HEK293 (cell line): ENCODE measurements around the gene ARFIP2.

ENCODE experiments used
- CTCF ChIA-PET: fragments of 350-600 bp; formaldehyde crosslinking; extraction: SDS; loops from one replicate; lab custom pipeline; 2021; ENCODE audit warnings: antibody characterized with exemption; lab: Yijun Ruan, JAX
- POLR2A ChIA-PET: fragments of 300-600 bp; formaldehyde crosslinking; extraction: SDS; loops from one replicate; lab custom pipeline; 2020; ENCODE audit warnings: antibody characterized with exemption, inconsistent platforms; lab: Yijun Ruan, JAX
- H3K27ac ChIP-seq: fragments of 200-500 bp; sonication (Bioruptor generic); 2 replicates; pipeline ENCODE4 v1.5.1; 2014; ENCODE audit warnings: low read depth, low read length, control low read depth, inconsistent platforms; ENCODE audit errors: extremely low read depth
- H3K36me3 ChIP-seq, 2 experiments: fragments of 200-500 bp in 1 of 2; sonication (Bioruptor generic) in 1 of 2; 1 replicate in 1 of 2; 2 replicates in 1 of 2; pipeline ENCODE4 v1.5.1; 2014 to 2017; ENCODE audit warnings: inconsistent platforms in 2 of 2, low read length in 2 of 2; ENCODE audit not compliant: control insufficient read depth in 2 of 2, insufficient read depth in 1 of 2
- H3K4me1 ChIP-seq: fragments of 200-500 bp; sonication (Bioruptor generic); 2 replicates; pipeline ENCODE4 v1.5.1; 2014; ENCODE audit warnings: mild to moderate bottlenecking, low read length, inconsistent platforms; ENCODE audit not compliant: control insufficient read depth, insufficient read depth
- H3K4me3 ChIP-seq: 2 replicates; pipeline ENCODE4 v1.5.1; 2011; ENCODE audit warnings: low read depth, mild to moderate bottlenecking, control low read depth, low read length, moderate library complexity
- H3K9me3 ChIP-seq: fragments of 200-500 bp; sonication (Bioruptor generic); 2 replicates; pipeline ENCODE4 v1.5.1; 2014; ENCODE audit warnings: low read depth, low read length, inconsistent platforms; ENCODE audit not compliant: control insufficient read depth, insufficient read depth
- PATZ1 ChIP-seq: fragments of 450-650 bp; formaldehyde crosslinking; IDR thresholded peaks from 2 replicates; pipeline ENCODE4 v1.5.1; 2016; ENCODE audit warnings: missing biosample characterization, missing genetic modification characterization
- PRDM1 ChIP-seq: fragments of 450-650 bp; formaldehyde crosslinking; IDR thresholded peaks from 2 replicates; pipeline ENCODE4; 2016; ENCODE audit warnings: missing biosample characterization, missing genetic modification characterization
- ZFP69B ChIP-seq: fragments of 450-650 bp; formaldehyde crosslinking; IDR thresholded peaks from 2 replicates; pipeline ENCODE4 v1.5.1; 2016; ENCODE audit warnings: missing biosample characterization, missing genetic modification characterization
- ZNF140 ChIP-seq: fragments of 450-650 bp; formaldehyde crosslinking; IDR thresholded peaks from 2 replicates; pipeline ENCODE4 v1.5.1; 2016; ENCODE audit warnings: missing biosample characterization, missing genetic modification characterization
- ZNF157 ChIP-seq: fragments of 450-650 bp; formaldehyde crosslinking; IDR thresholded peaks from 2 replicates; pipeline ENCODE4 v1.5.1; 2016; ENCODE audit warnings: missing biosample characterization, missing genetic modification characterization
- ZNF16 ChIP-seq: fragments of 450-650 bp; formaldehyde crosslinking; IDR thresholded peaks from 2 replicates; pipeline ENCODE4 v1.5.1; 2016; ENCODE audit warnings: low read depth, missing biosample characterization, missing genetic modification characterization
- ZNF266 ChIP-seq: fragments of 450-650 bp; formaldehyde crosslinking; IDR thresholded peaks from 2 replicates; pipeline ENCODE4 v1.5.1; 2016; ENCODE audit warnings: missing biosample characterization, missing genetic modification characterization, low read depth
- ZNF366 ChIP-seq: fragments of 450-650 bp; formaldehyde crosslinking; conservative IDR thresholded peaks from 2 replicates; pipeline ENCODE4 v1.5.1; 2016; ENCODE audit warnings: missing biosample characterization, missing genetic modification characterization
- ZNF398 ChIP-seq: fragments of 450-650 bp; formaldehyde crosslinking; IDR thresholded peaks from 2 replicates; pipeline ENCODE4 v1.5.1; 2017; ENCODE audit warnings: missing biosample characterization, missing genetic modification characterization
- ZNF48 ChIP-seq: fragments of 450-650 bp; formaldehyde crosslinking; IDR thresholded peaks from 2 replicates; pipeline ENCODE4 v1.5.1; 2016; ENCODE audit warnings: missing biosample characterization, missing genetic modification characterization
- ZNF501 ChIP-seq: fragments of 450-650 bp; formaldehyde crosslinking; IDR thresholded peaks from 2 replicates; pipeline ENCODE4 v1.5.1; 2016; ENCODE audit warnings: missing biosample characterization, missing genetic modification characterization
- ZNF596 ChIP-seq: fragments of 450-650 bp; IDR thresholded peaks from 2 replicates; pipeline ENCODE4 v1.5.0; 2018; ENCODE audit warnings: missing biosample characterization, mild to moderate bottlenecking, missing genetic modification characterization, moderate library complexity
- ZNF621 ChIP-seq: fragments of 450-650 bp; formaldehyde crosslinking; IDR thresholded peaks from 2 replicates; pipeline ENCODE4 v1.5.1; 2017; ENCODE audit warnings: missing biosample characterization, missing genetic modification characterization
- ZNF670 ChIP-seq: fragments of 450-650 bp; formaldehyde crosslinking; IDR thresholded peaks from 2 replicates; pipeline ENCODE4 v1.5.1; 2016; ENCODE audit warnings: missing biosample characterization, missing genetic modification characterization, low read depth
- ZNF830 ChIP-seq: fragments of 450-650 bp; IDR thresholded peaks from 2 replicates; pipeline ENCODE4 v1.5.0; 2018; ENCODE audit warnings: missing biosample characterization, missing genetic modification characterization, low read depth, mild to moderate bottlenecking, moderate library complexity
- ZNF843 ChIP-seq: fragments of 450-650 bp; formaldehyde crosslinking; IDR thresholded peaks from 2 replicates; pipeline ENCODE4 v1.5.1; 2016; ENCODE audit warnings: missing biosample characterization, missing genetic modification characterization
- ZSCAN16 ChIP-seq: fragments of 450-650 bp; formaldehyde crosslinking; IDR thresholded peaks from 2 replicates; pipeline ENCODE4 v1.5.1; 2016; ENCODE audit warnings: missing biosample characterization, missing genetic modification characterization
- TF ChIP-seq, protein P1 (sequence below): fragments of 450-650 bp; formaldehyde crosslinking; IDR thresholded peaks from 2 replicates; pipeline ENCODE4; 2016; ENCODE audit warnings: missing biosample characterization, missing genetic modification characterization
- TF ChIP-seq, protein P2 (sequence below): fragments of 450-650 bp; formaldehyde crosslinking; IDR thresholded peaks from 2 replicates; pipeline ENCODE4 v1.5.1; 2016; ENCODE audit warnings: missing biosample characterization, missing genetic modification characterization

ARFIP2 gene

GRCh38 chr11:6530848-6531247, 49.7 kb upstream of the ARFIP2 start:
- ChIA-PET POLR2A (interaction anchor here (1.0 to 1.6 kb wide), 3 partner anchors 50 to 153 kb away, joined by 3 to 6 read pairs (median 4); partner anchors contain the start of genes ARFIP2, MRPL17 and TIMM10B), CTCF (interaction anchor here (0.5 to 5.3 kb wide), 37 partner anchors 10 to 1050 kb away, joined by 3 to 44 read pairs (median 5); partner anchors contain the start of gene MRPL17)
- no peak overlapping the region for H3K27ac ChIP-seq
- H3K4me1 ChIP-seq = no peaks in the 10 kb centered on the region
- no peaks in the 10 kb centered on the region for H3K9me3 ChIP-seq
- TF ChIP-seq ZNF366 (tag by site-specific recombination) (no peak), ZNF157 (tag by site-specific recombination) (no peak), ZNF670 (tag by site-specific recombination) (no peak), ZNF398 (tag by site-specific recombination) (no peak), ZNF501 (tag by site-specific recombination) (no peak)
- peaks cover 0 to 42% of the 10 kb centered on the region in 2 experiments; a peak in 1 of 3 replicates for H3K36me3 ChIP-seq
- H3K4me3 ChIP-seq = no peak overlapping the region

GRCh38 chr11:6529266-6529665, 48.1 kb upstream of the ARFIP2 start:
- CTCF ChIA-PET = interaction anchor here (0.6 to 5.3 kb wide), 6 partner anchors 83 to 854 kb away, joined by 3 to 44 read pairs (median 18); partner anchors contain the start of gene MRPL17
- POLR2A ChIA-PET = no interaction called here

DNA sequence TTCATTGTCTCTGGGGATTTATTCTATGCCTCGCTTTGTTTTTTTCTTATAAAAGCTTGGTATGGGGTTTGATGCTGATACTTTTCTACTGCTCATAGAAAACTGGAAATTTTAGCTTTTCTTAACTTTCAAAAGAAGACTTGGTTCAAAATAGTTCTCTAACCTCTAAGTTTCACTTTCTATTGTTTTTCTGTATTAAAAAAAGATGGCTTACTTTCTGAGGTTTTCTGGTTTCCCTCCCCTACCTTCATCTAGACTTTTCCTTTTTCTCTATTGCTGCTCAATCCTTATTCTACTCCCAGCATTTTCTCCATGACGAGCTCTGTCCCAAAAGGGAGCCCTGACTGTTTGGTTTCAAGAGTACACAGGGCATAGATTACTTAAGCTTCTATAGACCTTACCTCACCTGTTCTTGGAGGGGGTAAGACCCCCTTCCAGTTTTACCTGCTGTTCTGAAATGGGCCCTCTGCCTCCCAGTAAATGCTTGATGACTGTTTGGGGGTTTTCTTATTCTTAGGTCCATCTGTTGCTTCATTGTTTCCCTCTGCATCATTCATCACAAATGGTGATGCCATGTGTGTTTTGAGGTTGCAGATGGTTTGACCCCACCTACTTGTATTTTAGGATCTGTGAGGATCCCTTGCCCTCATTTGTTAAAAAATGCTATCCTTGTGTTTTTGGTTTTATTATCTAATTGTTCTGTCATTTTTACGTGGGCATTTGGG, 45.4 kb upstream of the ARFIP2 start:
- POLR2A ChIA-PET = no interaction called here
- no peaks in the 10 kb centered on the region for H3K9me3 ChIP-seq
- CTCF ChIA-PET = interaction anchor here (0.7 to 1.1 kb wide), 3 partner anchors 87 to 156 kb away, joined by 3 to 6 read pairs (median 4); partner anchors contain the start of gene MRPL17
- H3K4me3 ChIP-seq = no peak overlapping the region
- H3K4me1 ChIP-seq = no peaks in the 10 kb centered on the region
- H3K27ac ChIP-seq = no peak overlapping the region
- peaks cover 0 to 17% of the 10 kb centered on the region in 2 experiments; a peak in 1 of 3 replicates for H3K36me3 ChIP-seq
- TF ChIP-seq ZNF596 = no peak
- TF ChIP-seq, protein P1, sequence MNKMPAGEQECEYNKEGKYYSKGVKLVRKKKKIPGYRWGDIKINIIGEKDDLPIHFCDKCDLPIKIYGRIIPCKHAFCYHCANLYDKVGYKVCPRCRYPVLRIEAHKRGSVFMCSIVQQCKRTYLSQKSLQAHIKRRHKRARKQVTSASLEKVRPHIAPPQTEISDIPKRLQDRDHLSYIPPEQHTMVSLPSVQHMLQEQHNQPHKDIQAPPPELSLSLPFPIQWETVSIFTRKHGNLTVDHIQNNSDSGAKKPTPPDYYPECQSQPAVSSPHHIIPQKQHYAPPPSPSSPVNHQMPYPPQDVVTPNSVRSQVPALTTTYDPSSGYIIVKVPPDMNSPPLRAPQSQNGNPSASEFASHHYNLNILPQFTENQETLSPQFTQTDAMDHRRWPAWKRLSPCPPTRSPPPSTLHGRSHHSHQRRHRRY = no peak

More at GRCh38 chr11:6529266-6529665, 48.1 kb upstream of the ARFIP2 start:
- no peak overlapping the region for H3K27ac ChIP-seq
- no peaks in the 10 kb centered on the region for H3K4me1 ChIP-seq
- 0 out of 2 replicates have a peak, but pooled peaks have one; percentile 11 for TF ChIP-seq PRDM1
- TF ChIP-seq ZSCAN16 = no peak
- no peaks in the 10 kb centered on the region for H3K9me3 ChIP-seq
- peaks cover 0 to 34% of the 10 kb centered on the region in 2 experiments; a peak in 1 of 3 replicates for H3K36me3 ChIP-seq
- H3K4me3 ChIP-seq = no peak overlapping the region

DNA sequence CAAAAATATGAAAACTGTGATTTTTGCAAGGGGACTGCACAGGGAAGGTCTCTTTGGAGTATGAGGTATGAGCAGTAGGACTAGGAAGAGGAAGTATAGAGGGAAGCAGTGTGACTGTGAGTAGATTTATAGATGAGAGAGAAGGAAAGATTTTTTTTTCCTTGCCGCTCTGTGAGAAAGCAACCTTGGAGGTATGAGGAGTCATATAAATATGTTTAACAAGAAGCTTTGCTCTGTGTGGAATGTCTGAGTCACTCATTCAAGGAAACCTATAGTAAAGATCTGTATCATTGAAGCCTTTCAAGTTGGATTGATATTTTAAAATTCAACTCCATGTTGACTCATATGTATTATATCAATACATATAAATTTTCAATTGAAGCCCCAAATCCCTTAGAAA, 42.1 kb upstream of the ARFIP2 start:
- H3K36me3 ChIP-seq = peaks cover 0 to 18% of the 10 kb centered on the region in 2 experiments; a peak in 1 of 3 replicates
- ChIA-PET POLR2A (no interaction called here), CTCF (interaction anchor here (1.1 to 5.6 kb wide), 3 partner anchors 8 to 160 kb away, joined by 3 to 33 read pairs (median 6); partner anchors contain the start of gene MRPL17)
- TF ChIP-seq ZNF140 (tag by site-specific recombination) = no peak
- no peak for TF ChIP-seq PATZ1 (tag by site-specific recombination)
- no peak for TF ChIP-seq ZNF843 (tag by site-specific recombination)
- TF ChIP-seq ZFP69B (tag by site-specific recombination) = no peak
- TF ChIP-seq ZNF48 (tag by site-specific recombination) = no peak
- TF ChIP-seq, protein P2, sequence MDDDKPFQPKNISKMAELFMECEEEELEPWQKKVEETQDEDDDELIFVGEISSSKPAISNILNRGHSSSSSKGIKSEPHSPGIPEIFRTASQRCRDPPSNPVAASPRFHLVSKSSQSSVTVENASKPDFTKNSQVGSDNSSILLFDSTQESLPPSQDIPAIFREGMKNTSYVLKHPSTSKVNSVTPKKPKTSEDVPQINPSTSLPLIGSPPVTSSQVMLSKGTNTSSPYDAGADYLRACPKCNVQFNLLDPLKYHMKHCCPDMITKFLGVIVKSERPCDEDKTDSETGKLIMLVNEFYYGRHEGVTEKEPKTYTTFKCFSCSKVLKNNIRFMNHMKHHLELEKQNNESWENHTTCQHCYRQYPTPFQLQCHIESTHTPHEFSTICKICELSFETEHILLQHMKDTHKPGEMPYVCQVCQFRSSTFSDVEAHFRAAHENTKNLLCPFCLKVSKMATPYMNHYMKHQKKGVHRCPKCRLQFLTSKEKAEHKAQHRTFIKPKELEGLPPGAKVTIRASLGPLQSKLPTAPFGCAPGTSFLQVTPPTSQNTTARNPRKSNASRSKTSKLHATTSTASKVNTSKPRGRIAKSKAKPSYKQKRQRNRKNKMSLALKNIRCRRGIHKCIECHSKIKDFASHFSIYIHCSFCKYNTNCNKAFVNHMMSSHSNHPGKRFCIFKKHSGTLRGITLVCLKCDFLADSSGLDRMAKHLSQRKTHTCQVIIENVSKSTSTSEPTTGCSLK (tag by site-specific recombination) = no peak
- no peak for TF ChIP-seq ZNF621 (tag by site-specific recombination)
- TF ChIP-seq ZNF16 (tag by site-specific recombination) = no peak
- no peak for TF ChIP-seq ZNF266 (tag by site-specific recombination)
- no peak for TF ChIP-seq ZNF830 (tag by site-specific recombination)
- TF ChIP-seq PRDM1 = no peak

More for the DNA sequence above, 42.1 kb upstream of the ARFIP2 start:
- Histone ChIP-seq H3K27ac (no peak overlapping the region), H3K4me3 (no peak overlapping the region), H3K9me3 (no peaks in the 10 kb centered on the region), H3K4me1 (no peaks in the 10 kb centered on the region)
